K562 (cell line): ENCODE data around the gene NUP43. TPM values are rescaled to one million over a fixed set of nuclear protein-coding genes. Genes with fewer than 3 reads are reported as not detected.

Experiments
- AFF4 ChIP-seq: sonication (generic); formaldehyde crosslinking; IDR thresholded peaks from 2 replicates; pipeline ENCODE4 v1.8.0; 2023; ENCODE audit warnings: mild to moderate bottlenecking, missing genetic modification reagents
- CEBPB ChIP-seq: fragments of 450-650 bp; IDR thresholded peaks from 2 replicates; pipeline ENCODE4 v1.6.1; 2016; ENCODE audit warnings: missing genetic modification characterization, missing compliant biosample characterization
- FUS ChIP-seq: fragments of 200-400 bp; formaldehyde crosslinking; optimal IDR thresholded peaks from 2 replicates; pipeline ENCODE3; 2017; ENCODE audit warnings: low read depth, low read length
- HNRNPUL1 ChIP-seq: fragments of 200-400 bp; formaldehyde crosslinking; IDR thresholded peaks from 2 replicates; pipeline ENCODE4 v1.6.1; 2017; ENCODE audit warnings: low read length
- MYBL2 ChIP-seq, 2 experiments: fragments of 450-650 bp in 1 of 2; sonication (generic) in 1 of 2; formaldehyde crosslinking in 1 of 2; IDR thresholded peaks; 2 replicates each; pipeline versions ENCODE4 v1.6.1 to v1.8.1; 2017 to 2022; ENCODE audit warnings: borderline replicate concordance in 1 of 2, inconsistent platforms in 1 of 2, low read depth in 1 of 2, mild to moderate bottlenecking in 1 of 2, missing genetic modification reagents in 1 of 2, moderate library complexity in 1 of 2
- MYC ChIP-seq, 2 experiments: fragments of 250-450 bp in 1 of 2; sonication (Bioruptor Pico) in 1 of 2; IDR thresholded peaks; 2 replicates each; pipeline versions ENCODE4 v1.5.1 to v1.6.1; 2012 to 2021; ENCODE audit warnings: low read depth in 2 of 2, borderline replicate concordance in 1 of 2, improper control_type of control experiment in 1 of 2, low read length in 1 of 2, mild to moderate bottlenecking in 1 of 2, moderate library complexity in 1 of 2
- NR1H2 ChIP-seq: sonication (generic); formaldehyde crosslinking; IDR thresholded peaks from 2 replicates; pipeline ENCODE4 v1.4.0; 2020; ENCODE audit warnings: mild to moderate bottlenecking, missing genetic modification reagents
- OTX1 ChIP-seq: fragments of 450-650 bp; formaldehyde crosslinking; IDR thresholded peaks from 2 replicates; pipeline ENCODE4 v1.4.0; 2022; ENCODE audit warnings: mild to moderate bottlenecking
- PHF8 ChIP-seq: fragments of 200-600 bp; sonication (generic); IDR thresholded peaks from 2 replicates; pipeline ENCODE4 v1.6.1; 2012; ENCODE audit warnings: mixed run types, mild to moderate bottlenecking, inconsistent platforms, low read length, moderate library complexity, borderline replicate concordance
- POLR3A ChIP-seq: IDR thresholded peaks from 2 replicates; pipeline ENCODE4 v1.6.1; 2011; ENCODE audit warnings: borderline replicate concordance, mild to moderate bottlenecking, moderate library complexity; ENCODE audit not compliant: insufficient read length, insufficient read depth; ENCODE audit errors: extremely low read depth
- PREB ChIP-seq: sonication (generic); formaldehyde crosslinking; IDR thresholded peaks from 2 replicates; pipeline ENCODE4 v1.8.1; 2023; ENCODE audit warnings: mild to moderate bottlenecking, missing genetic modification reagents
- PRMT5 ChIP-seq: sonication (generic); formaldehyde crosslinking; IDR thresholded peaks from 2 replicates; pipeline ENCODE4 v1.5.0; 2020; ENCODE audit warnings: missing genetic modification reagents
- PURB ChIP-seq: sonication (generic); formaldehyde crosslinking; IDR thresholded peaks from 2 replicates; pipeline ENCODE4 v1.9.0; 2021; ENCODE audit warnings: low read depth, mild to moderate bottlenecking, missing genetic modification reagents
- RUNX1 ChIP-seq: sonication (generic); IDR thresholded peaks from 2 replicates; pipeline ENCODE4 v1.6.1; 2016; ENCODE audit warnings: antibody characterized with exemption, low read depth
- THRB ChIP-seq: fragments of 450-650 bp; formaldehyde crosslinking; conservative IDR thresholded peaks from 2 replicates; pipeline ENCODE4 v1.4.0; 2022; ENCODE audit warnings: mild to moderate bottlenecking, missing genetic modification characterization
- ZBTB33 ChIP-seq: sonication (generic); formaldehyde crosslinking; IDR thresholded peaks from 2 replicates; pipeline ENCODE4 v1.8.1; 2023; ENCODE audit warnings: mild to moderate bottlenecking, missing genetic modification reagents
- ZNF232 ChIP-seq: sonication (generic); formaldehyde crosslinking; IDR thresholded peaks from 2 replicates; pipeline ENCODE4 v1.8.0; 2022; ENCODE audit warnings: mild to moderate bottlenecking, missing genetic modification reagents
- polyA plus RNA-seq, 8 experiments: library from polyadenylated mRNA; depleted of rRNA in 4 of 8; stranded (reverse) in 5 of 8; unstranded in 3 of 8; fragments of >200 nt; fragmentation: Nextera tagmentation in 2 of 8; fragmentation: Illumina TruSeq in 1 of 8; extraction: Ambion mirVana in 2 of 8; extraction: Trizol in 1 of 8; gene quantifications; 2 replicates each; pipeline versions ENCODE4 v1.2.1 to v1.2.3, GENCODE V29; 2011 to 2014; ENCODE audit warnings: inconsistent platforms in 1 of 8, missing spikeins in 1 of 8
- total RNA-seq, 7 experiments: library from RNA; depleted of rRNA in 6 of 7; stranded (reverse); fragments of >200 nt in 6 of 7; fragmentation: Illumina TruSeq in 2 of 7; extraction: Trizol in 2 of 7; gene quantifications; 2 replicates each; pipeline versions ENCODE4 v1.2.1 to v1.2.3, GENCODE V29; 2011 to 2021; ENCODE audit warnings: low replicate concordance in 1 of 7

NUP43 gene
- total and polyA plus RNA-seq, 9 of the 15 experiments (the other 6 are each of a cell fraction or from before 2014, with no cell fraction given), result 28.9 to 136 (median 67.4) TPM

GRCh38 chr6:149746147-149746946, at the start of gene NUP43 (continued):
- TF ChIP-seq MYBL2 (IDR thresholded peaks at IDR 0.05; ENCODE audit: low read depth) (no peak; the same call in 1 of the 2 replicates), MYBL2 (CRISPR knock-in tag; IDR thresholded peaks at IDR 0.05; ENCODE audit: borderline replicate concordance) (no peak), HNRNPUL1 (no peak), MYC (IDR thresholded peaks at IDR 0.05; ENCODE audit: low read depth, low read length) (peak; percentile 76), MYC (CRISPR knock-in tag; IDR thresholded peaks at IDR 0.05; ENCODE audit: borderline replicate concordance, low read depth) (no peak), ZNF232 (CRISPR knock-in tag) (no peak), PURB (CRISPR knock-in tag) (no peak), PREB (CRISPR knock-in tag) (peak; percentile 83; the same call in 1 of the 2 replicates), CEBPB (tag) (no peak), RUNX1 (0 out of 2 replicates have a peak, but pooled peaks have one; percentile 15), THRB (CRISPR knock-in tag) (no peak), FUS (no peak), PRMT5 (CRISPR knock-in tag) (no peak), POLR3A (no peak), OTX1 (no peak), PHF8 (peak; percentile 85; the same call in 1 of the 2 replicates), NR1H2 (CRISPR knock-in tag) (no peak), ZBTB33 (peak; percentile 37), AFF4 (CRISPR knock-in tag) (0 out of 2 replicates have a peak, but pooled peaks have one; percentile 68)
